Stimulated activated CD8-positive, alpha-beta memory T cell treated with anti-CD3 and anti-CD28 coated beads, Interleukin-4, amount 100 ng/mL, for 4 hours (primary cell): Measurements from ENCODE around the gene SHKBP1.

ENCODE experiments used
- DNase-seq, 2 donors: peaks; one replicate each; pipeline ENCODE4 v3.0.0-alpha.2; 2020; ENCODE audit warnings: low read depth in 2 of 2, low spot score in 1 of 2

Gene SHKBP1

GRCh38 chr19:40632311-40633036 lies 55.8 kb downstream of the SHKBP1 start:
- no peak for DNase-seq

- DNase-seq = no peak
Measured at GRCh38 chr19:40633207-40633606, 56.5 kb downstream of the SHKBP1 start.

DNA sequence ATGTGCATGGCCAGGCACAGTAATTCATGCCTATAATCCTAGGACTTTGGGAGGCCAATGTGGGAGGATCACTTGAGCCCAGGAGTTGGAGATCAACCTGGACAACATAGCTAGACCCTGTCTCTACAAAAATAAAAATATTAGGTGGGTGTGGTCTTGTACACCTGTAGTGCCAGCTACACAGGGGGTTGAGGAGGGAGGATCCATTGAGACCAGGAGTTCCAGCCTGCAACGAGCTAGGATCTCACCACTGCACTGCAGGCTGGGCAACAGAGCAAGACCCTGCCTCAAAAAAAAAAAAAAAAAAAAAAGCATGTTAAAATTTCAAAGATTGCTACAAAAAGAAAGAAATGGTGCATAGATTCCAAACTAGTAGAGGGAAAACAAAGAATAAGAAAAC lies 61.7 kb downstream of the SHKBP1 start:
- no peak for DNase-seq

DNA sequence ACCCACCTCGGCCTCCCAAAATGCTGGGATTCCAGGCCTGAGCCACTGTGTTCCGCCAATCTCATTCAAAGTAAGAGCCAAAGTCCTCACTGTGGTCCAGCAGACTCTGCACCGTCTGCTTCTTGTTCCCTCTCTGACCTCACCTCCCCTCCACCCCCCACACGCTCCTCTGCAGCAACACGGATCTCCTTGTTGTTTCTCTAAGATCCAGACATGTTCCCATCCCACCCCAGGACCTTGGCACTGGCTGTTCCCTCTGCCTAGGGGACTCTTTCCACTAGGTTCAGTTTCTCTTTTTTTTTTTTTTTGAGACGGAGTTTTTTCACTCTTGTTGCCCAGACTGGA lies 62.9 kb downstream of the SHKBP1 start:
- no peak for DNase-seq

DNA sequence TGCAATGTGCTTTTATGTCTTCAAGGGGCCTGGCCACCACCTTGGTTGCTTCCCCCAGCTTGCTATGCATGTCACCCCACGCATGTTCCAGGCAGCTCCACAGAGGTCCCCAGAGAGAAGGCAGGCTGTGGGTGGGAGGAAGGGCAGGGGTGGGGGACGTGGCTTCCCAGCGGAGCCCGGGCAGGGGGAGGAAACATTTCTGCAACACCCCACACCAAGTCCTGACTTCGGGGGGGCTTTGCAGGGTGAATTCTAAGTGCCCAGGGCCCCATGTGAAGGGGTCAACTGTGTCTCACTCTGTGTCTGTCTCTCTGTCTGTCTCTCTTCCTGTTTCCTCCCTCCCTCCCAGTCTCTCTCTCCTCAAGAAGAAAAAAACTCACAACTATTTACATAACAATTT lies 64.1 kb downstream of the SHKBP1 start:
- DNase-seq = no peak
